ENCODE data around the gene THOC2.

THOC2 gene

GRCh38 chrX:123570011-123570590 is 162.8 kb downstream of the THOC2 start:
- no peak for DNase-seq

GRCh38 chrX:123563167-123563566 is 169.7 kb downstream of the THOC2 start:
- no peak for DNase-seq

GRCh38 chrX:123562342-123563146 is 170.3 kb downstream of the THOC2 start:
- no peak for DNase-seq

GRCh38 chrX:123561439-123562215 is 171.2 kb downstream of the THOC2 start:
- no peak for DNase-seq

GRCh38 chrX:123550829-123551228 is 182.0 kb downstream of the THOC2 start:
- no peak for DNase-seq

All from central memory CD4-positive, alpha-beta T cell (primary cell).